HepG2 (cell line): ENCODE data around the gene MOSPD2. TPM values are rescaled to one million over a fixed set of nuclear protein-coding genes. Genes with fewer than 3 reads are reported as not detected.

Experiments
- AHR ChIP-seq: IDR thresholded peaks from 2 replicates; pipeline ENCODE4 v1.6.1; 2018; ENCODE audit warnings: missing genetic modification reagents, missing compliant biosample characterization
- CBX2 ChIP-seq, 2 experiments: fragments of 200-600 bp in 1 of 2; sonication (generic); formaldehyde crosslinking in 1 of 2; IDR thresholded peaks; 2 replicates each; pipeline versions ENCODE4 v1.7.0 to v1.8.1; 2018 to 2022; ENCODE audit warnings: low read depth in 2 of 2, low read length in 1 of 2, mild to moderate bottlenecking in 1 of 2, missing genetic modification reagents in 1 of 2
- CBX5 ChIP-seq: sonication (generic); formaldehyde crosslinking; IDR thresholded peaks from 2 replicates; pipeline ENCODE4 v1.4.0; 2020; ENCODE audit warnings: missing genetic modification reagents, borderline replicate concordance
- CREB3 ChIP-seq: sonication (generic); formaldehyde crosslinking; IDR thresholded peaks from 2 replicates; pipeline ENCODE4 v1.5.0; 2020; ENCODE audit warnings: missing genetic modification reagents
- ELF4 ChIP-seq: sonication (generic); formaldehyde crosslinking; IDR thresholded peaks from 2 replicates; pipeline ENCODE4 v1.5.0; 2020; ENCODE audit warnings: missing genetic modification reagents, mild to moderate bottlenecking, moderate library complexity, borderline replicate concordance
- FOSL2 ChIP-seq: sonication (generic); formaldehyde crosslinking; IDR thresholded peaks from 2 replicates; pipeline ENCODE4 v1.4.0; 2020; ENCODE audit warnings: missing genetic modification reagents
- HHEX ChIP-seq: IDR thresholded peaks from 2 replicates; pipeline ENCODE4 v1.6.1; 2016; ENCODE audit warnings: control low read depth
- HIC2 ChIP-seq: sonication (generic); formaldehyde crosslinking; IDR thresholded peaks from 2 replicates; pipeline ENCODE4 v1.9.0; 2022; ENCODE audit warnings: low read depth, missing genetic modification reagents
- HOXA7 ChIP-seq: sonication (generic); formaldehyde crosslinking; IDR thresholded peaks from 2 replicates; pipeline ENCODE4 v1.8.1; 2022; ENCODE audit warnings: mild to moderate bottlenecking, missing genetic modification reagents, moderate library complexity
- KAT7 ChIP-seq: IDR thresholded peaks from 2 replicates; pipeline ENCODE4 v1.6.1; 2018; ENCODE audit warnings: borderline replicate concordance, missing compliant biosample characterization
- NFIB ChIP-seq: sonication (generic); formaldehyde crosslinking; IDR thresholded peaks from 2 replicates; pipeline ENCODE4 v1.9.0; 2021; ENCODE audit warnings: missing genetic modification reagents, mild to moderate bottlenecking, borderline replicate concordance
- NR2F1 ChIP-seq, 2 experiments: fragments of 450-650 bp in 1 of 2; formaldehyde crosslinking in 1 of 2; IDR thresholded peaks; 2 replicates each; pipeline versions ENCODE4 v1.5.0 to v1.6.1; 2016 to 2020; ENCODE audit warnings: mild to moderate bottlenecking in 1 of 2, missing compliant biosample characterization in 1 of 2, missing genetic modification reagents in 1 of 2, moderate library complexity in 1 of 2
- NR2F2 ChIP-seq: IDR thresholded peaks from 2 replicates; pipeline ENCODE4 v1.6.1; 2012; ENCODE audit warnings: low read depth, inconsistent platforms, borderline replicate concordance
- SMAD3 ChIP-seq: sonication (generic); formaldehyde crosslinking; IDR thresholded peaks from 2 replicates; pipeline ENCODE4 v1.4.0; 2020; ENCODE audit warnings: missing genetic modification reagents
- SP2 ChIP-seq: sonication (generic); formaldehyde crosslinking; IDR thresholded peaks from 2 replicates; pipeline ENCODE4 v1.5.1; 2020; ENCODE audit warnings: mild to moderate bottlenecking, missing genetic modification reagents
- YY1 ChIP-seq: IDR thresholded peaks from 2 replicates; pipeline ENCODE4 v1.6.1; 2011; ENCODE audit warnings: low read length, low read depth, moderate library complexity, mild to moderate bottlenecking; ENCODE audit not compliant: insufficient read depth, insufficient replicate concordance
- ZBTB26 ChIP-seq: IDR thresholded peaks from 2 replicates; pipeline ENCODE4 v1.6.1; 2016; ENCODE audit warnings: missing compliant biosample characterization, missing genetic modification reagents, borderline replicate concordance
- ZNF512 ChIP-seq: sonication (generic); formaldehyde crosslinking; IDR thresholded peaks from 2 replicates; pipeline ENCODE4 v1.4.0; 2020; ENCODE audit warnings: mild to moderate bottlenecking, missing genetic modification reagents
- ZNF549 ChIP-seq: sonication (generic); formaldehyde crosslinking; IDR thresholded peaks from 2 replicates; pipeline ENCODE4 v1.5.0; 2020; ENCODE audit warnings: missing genetic modification reagents
- ZNF672 ChIP-seq: sonication (generic); formaldehyde crosslinking; IDR thresholded peaks from 2 replicates; pipeline ENCODE4 v1.8.1; 2022; ENCODE audit warnings: missing genetic modification reagents
- ZNF704 ChIP-seq: sonication (generic); formaldehyde crosslinking; IDR thresholded peaks from 2 replicates; pipeline ENCODE4 v1.8.1; 2023; ENCODE audit warnings: mild to moderate bottlenecking, inconsistent platforms, moderate library complexity, missing genetic modification reagents, borderline replicate concordance
- ZNF768 ChIP-seq: sonication (generic); formaldehyde crosslinking; IDR thresholded peaks from 2 replicates; pipeline ENCODE4 v1.4.0; 2020; ENCODE audit warnings: missing genetic modification reagents
- ZNF782 ChIP-seq: sonication (generic); formaldehyde crosslinking; IDR thresholded peaks from 2 replicates; pipeline ENCODE4 v1.4.0; 2020; ENCODE audit warnings: missing genetic modification reagents, mild to moderate bottlenecking, borderline replicate concordance
- polyA plus RNA-seq, 8 experiments: library from polyadenylated mRNA; depleted of rRNA in 3 of 8; stranded (reverse) in 7 of 8; unstranded in 1 of 8; fragments of >200 nt; fragmentation: Illumina TruSeq in 4 of 8; extraction: Trizol in 4 of 8; gene quantifications; 2 replicates each; pipeline versions ENCODE4 v1.2.1 to v1.2.3, GENCODE V29; 2011 to 2016; ENCODE audit warnings: low read depth in 4 of 8, missing spikeins in 1 of 8, mixed read lengths in 1 of 8; ENCODE audit not compliant: insufficient read depth in 1 of 8
- total RNA-seq, 5 experiments: library from RNA; depleted of rRNA; stranded (reverse); fragments of >200 nt; fragmentation: Illumina TruSeq; extraction: Trizol; gene quantifications; 2 replicates each; pipeline ENCODE4 v1.2.3, GENCODE V29; 2016; ENCODE audit warnings: low read depth in 1 of 5

MOSPD2 gene
- total and polyA plus RNA-seq, 2 of the 13 experiments (the other 11 are each of a cell fraction or from before 2014, with no cell fraction given) = 4.8 to 7.0 TPM

- no peak for TF ChIP-seq CREB3 (CRISPR knock-in tag)
- TF ChIP-seq CBX5 (CRISPR knock-in tag) = no peak
- TF ChIP-seq KAT7 (CRISPR knock-in tag) = no peak
- TF ChIP-seq ZNF782 (CRISPR knock-in tag) = no peak
- no peak for TF ChIP-seq ZNF704
- TF ChIP-seq HOXA7 (CRISPR knock-in tag) = no peak
- peak; percentile 87 for TF ChIP-seq SP2
- no peak for TF ChIP-seq NR2F2
- TF ChIP-seq ELF4 = no peak
- no peak for TF ChIP-seq NFIB (CRISPR knock-in tag)
- TF ChIP-seq HHEX (CRISPR knock-in tag) = no peak
- TF ChIP-seq ZNF549 (CRISPR knock-in tag) = no peak
- TF ChIP-seq ZNF672 (CRISPR knock-in tag) = no peak
- TF ChIP-seq ZNF512 (CRISPR knock-in tag) = no peak
- no peak for TF ChIP-seq FOSL2 (CRISPR knock-in tag)
- peak; percentile 21; the same call in 1 of the 2 replicates for TF ChIP-seq SMAD3 (CRISPR knock-in tag)
- TF ChIP-seq ZNF768 = no peak
- no peak for TF ChIP-seq AHR (CRISPR knock-in tag)
- no peak for TF ChIP-seq ZBTB26 (CRISPR knock-in tag)
- no peak for TF ChIP-seq NR2F1 (CRISPR knock-in tag; IDR thresholded peaks at IDR 0.05)
- TF ChIP-seq YY1 = no peak
- no peak for TF ChIP-seq CBX2 (IDR thresholded peaks at IDR 0.05; ENCODE audit: low read depth, low read length)
- TF ChIP-seq CBX2 (CRISPR knock-in tag; IDR thresholded peaks at IDR 0.05; ENCODE audit: low read depth) = no peak
- no peak for TF ChIP-seq HIC2 (CRISPR knock-in tag)
These were observed at the start of gene MOSPD2, which contains the start of gene FANCB (continued) for GRCh38 chrX:14872851-14873675.
